GM21526 (cell line): ENCODE data around the gene WDFY1.

Experiments
- ATAC-seq: cut with Tn5 transposase; IDR thresholded peaks from one replicate; pipeline ENCODE4 v1.9.1; 2021; ENCODE audit warnings: moderate library complexity; ENCODE audit not compliant: unreplicated experiment, low FRiP score

The WDFY1 gene

DNA sequence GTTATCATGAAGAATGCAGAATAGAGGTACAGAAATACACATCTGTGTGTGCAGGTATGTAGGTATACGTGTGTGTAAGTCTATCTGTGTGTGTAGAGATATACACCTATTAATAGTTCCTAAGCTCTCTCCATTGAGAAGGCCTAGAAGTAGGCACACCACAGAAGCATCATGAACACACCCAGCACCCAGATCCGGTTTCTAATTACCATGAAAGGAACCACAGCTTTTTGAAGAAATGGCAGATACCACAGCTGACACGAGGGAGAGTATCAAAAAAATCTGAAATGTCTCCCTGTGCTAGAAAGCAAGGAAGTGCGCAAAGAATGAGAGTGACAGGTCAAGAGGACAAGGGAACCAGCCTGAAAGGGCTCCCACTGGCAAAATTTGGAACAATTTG, 80.0 kb downstream of the WDFY1 start:
- no peak for ATAC-seq

DNA sequence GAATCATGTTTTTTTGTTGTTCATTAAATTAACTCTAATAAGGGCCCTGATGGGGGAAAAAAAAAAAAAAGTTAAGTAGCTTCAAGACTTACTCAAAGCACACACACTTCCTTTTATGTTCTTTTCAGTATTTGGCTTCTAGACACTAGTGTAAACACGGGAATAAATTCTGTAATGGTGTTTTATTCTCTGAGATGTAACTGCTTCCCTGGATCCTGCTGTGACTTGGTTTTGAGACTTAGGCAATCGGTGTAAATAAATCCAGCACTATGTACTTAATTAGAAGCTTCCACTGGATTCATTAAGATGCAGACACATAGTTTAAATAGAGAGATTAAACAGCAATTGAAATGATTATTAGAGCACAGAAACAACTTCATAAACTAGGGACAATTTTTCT, 81.6 kb downstream of the WDFY1 start:
- no peak for ATAC-seq

DNA sequence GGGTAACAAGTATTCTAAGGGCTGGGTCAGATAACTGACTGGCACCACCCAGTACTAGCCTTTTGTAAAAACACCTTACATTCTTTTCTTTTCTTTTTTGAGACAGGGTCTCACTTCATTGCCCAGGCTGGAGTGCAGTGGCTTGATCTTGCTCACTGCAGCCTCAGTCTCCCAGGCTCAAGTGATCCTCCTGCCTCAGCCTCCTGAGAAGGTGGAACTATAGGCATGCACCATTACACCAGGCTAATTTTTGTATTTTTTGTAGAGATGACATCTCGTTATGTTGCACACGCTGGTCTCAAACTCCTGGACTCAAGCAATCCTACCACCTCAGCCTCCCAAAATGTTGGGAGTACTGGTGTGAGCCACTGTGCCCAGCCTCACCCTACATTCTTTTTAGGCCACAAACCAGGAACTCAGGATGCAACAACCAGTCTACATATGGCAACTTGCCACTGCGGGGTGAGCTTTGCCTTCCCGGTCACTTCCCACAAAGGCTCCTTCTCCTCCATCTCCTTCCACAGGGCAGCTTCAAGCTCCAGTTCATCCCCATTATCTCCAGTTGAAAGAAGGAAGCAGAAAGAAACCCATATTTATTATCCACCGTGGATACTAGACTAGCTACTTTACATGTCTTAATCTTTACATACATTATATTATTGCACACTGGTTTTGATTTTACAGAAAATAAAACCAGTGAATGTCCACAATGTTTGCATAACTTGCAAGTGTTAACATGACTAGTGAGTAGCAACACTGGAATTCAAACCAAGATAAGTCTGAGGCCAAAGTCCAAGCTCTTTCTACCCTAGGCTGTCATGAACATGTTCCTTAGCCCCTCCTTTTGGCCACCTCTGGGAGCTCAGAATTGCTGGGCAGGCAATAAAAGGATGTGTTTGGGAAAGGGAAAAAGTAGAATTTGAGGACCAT, 84.1 kb downstream of the WDFY1 start:
- no peak for ATAC-seq

DNA sequence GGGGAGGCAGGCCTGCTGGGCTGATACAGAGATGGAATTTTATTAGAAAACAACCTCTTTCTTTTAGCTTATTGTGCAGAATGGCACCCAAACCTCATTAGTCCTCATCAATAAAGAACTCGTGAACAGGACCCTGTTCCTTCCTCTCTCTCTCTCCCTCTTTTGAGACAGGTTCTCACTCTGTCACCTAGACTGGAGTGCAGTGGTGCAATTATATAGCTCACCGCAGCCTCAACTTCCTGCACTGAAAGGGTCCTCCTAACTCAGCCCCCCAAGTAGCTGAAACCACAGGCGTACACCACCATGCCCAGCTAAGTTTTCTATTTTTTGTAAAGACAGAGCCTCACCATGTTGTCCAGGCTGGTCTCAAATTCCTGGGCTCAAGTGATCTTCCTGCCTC, 86.1 kb downstream of the WDFY1 start:
- no peak for ATAC-seq

DNA sequence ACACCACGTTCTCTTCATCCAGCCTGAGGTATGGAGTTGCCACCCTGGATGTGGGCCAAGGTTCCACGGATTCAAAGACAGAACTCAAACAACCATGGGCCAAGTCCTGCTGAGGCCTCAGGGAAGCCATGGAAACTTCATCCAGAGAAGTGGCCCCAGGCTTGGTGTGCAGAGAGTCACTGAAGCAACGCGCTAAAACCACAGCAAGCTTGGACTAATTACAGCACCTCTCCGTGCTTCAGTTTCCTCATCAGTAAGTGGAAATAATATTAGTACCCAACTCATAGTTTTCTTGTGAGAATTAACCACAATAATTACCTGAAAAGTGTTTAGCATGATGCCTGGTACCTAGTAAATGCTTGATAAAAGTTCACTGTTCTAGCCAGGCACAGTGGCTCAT, 88.6 kb downstream of the WDFY1 start:
- no peak for ATAC-seq

DNA sequence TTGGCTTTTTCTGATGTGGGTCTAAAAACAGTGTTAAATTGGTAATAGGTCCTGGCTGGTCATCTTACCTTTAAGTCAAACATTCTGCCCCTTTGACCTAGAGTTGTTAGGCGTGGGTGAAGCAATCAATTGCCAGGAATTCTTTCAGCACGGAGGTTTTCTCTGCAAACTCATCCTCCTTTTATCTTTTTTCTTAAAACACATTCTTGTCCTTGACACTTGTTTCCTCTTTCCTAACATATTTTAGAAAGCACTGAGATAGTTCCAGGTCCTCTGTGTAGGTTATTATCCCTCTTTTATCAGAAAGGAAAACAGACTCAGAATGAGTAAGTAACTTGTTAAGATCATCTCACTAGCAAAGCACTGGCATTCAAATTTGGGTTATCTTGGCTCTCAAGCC, 89.1 kb downstream of the WDFY1 start:
- ATAC-seq, result no peak

DNA sequence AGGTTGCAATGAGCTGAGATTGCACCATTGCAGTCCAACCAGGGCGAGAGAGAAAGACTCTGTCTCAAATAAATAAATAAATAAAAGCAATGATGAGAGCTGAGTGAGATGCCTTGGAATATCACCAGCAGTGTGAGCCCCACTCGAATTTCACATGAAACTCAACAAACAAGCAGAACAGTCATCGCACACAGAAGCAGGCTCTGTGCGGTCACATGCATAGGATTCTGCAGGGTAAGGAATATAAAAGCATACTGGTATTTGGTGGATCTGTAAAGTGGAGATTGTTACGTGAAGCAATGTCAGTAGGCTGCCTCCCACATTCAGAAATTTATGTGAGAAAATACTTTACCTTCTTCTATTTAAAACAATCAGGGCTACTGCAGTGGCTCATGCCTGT, 89.7 kb downstream of the WDFY1 start:
- ATAC-seq, result no peak

DNA sequence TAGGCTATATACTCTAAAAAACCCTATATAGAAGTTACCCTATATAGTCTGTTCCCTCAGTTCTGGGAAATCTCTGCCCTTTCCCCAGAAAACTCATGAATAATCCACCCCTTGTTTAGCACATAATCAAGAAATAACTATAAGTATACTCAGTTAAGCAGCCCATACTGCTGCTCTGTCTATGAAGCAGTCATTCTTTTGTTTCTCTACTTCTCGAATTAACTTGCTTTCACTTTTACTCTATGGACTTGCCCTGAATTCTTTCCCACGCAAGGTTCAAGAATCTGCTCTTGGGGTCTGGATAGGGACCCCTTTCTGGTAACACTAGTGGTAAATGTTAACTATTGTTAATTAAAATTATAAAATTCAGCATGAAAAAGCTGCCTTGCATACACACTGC, 90.4 kb downstream of the WDFY1 start:
- no peak for ATAC-seq

DNA sequence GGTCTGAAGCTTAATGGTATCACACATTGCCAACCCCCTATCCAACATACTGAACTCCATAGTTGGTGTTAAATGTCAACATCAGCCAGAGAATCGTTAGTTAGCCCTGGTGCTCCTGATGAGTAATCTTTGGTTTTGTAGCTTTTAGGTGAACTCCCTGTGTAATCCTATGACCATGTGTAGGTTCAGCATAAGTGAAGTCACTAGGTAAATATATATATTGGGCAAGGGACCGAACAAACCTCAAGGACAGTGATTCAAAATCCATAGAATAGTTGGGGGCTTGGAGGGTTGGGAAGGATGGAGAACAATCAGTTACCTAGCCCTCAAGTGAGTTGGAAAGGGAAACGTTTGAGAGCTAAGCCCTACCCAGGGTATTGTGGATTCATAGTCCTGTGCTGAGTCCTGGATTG, 91.7 kb downstream of the WDFY1 start:
- ATAC-seq, result no peak

DNA sequence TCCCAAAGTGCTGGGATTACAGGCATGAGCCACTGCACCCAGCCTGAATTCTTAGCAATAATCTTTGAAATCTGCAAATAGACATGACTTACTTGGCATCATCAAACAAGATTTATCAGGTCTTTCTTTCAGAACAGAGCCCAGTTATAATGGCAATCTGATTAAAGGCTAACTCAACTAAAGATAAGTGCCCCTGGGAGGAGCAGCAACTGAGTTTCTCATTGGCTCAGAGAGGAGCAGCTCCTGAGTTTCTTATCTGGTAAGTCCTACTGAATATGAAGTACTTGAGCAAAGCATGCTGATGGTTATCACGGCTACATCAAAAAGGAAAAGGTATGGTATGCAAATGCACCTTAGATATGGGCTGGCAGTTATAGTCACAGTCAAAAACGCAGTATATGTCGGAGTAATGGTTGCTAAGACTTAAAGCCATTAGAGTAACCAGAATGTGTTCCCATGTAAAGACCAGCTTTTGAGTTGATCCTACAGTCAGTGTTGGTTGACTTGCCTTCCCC, 92.8 kb downstream of the WDFY1 start:
- ATAC-seq, result no peak

DNA sequence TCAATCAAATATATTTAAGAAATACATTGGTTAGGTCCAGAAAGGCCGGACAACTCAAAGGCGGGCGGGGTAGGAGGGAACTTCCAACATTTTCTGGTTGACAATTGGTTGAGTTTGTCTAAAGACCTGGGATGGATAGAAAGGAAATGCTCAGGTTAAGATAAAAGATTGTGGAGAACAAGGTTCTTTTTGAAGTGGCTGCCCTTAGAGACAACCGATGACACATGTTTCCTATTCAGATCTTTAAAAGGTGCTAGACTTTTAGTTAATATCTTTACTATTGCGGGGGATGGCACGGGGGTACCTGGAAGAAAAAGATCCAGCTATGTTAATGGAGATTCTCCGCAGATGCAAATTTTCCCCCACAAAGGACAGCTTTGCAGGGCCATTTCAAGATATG, 97.7 kb downstream of the WDFY1 start:
- no peak for ATAC-seq

DNA sequence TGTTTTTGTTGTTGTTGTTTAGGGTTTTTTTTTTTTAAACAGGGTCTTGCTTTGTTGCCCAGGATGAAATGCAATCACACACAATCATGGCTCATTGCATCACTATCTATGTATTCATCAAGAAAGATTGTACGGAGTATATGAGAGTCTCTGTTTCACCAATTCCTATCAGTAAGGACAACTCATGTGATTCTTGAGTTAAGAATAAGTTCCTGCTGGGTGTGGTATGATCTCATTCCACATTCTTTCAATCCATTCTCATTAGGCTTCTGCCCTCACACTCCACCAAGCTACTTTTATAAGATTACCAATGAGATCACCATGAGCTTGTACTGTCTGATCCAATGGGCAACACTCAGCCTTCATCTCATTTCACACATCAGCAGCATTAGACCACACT, 98.6 kb downstream of the WDFY1 start:
- ATAC-seq, result no peak

DNA sequence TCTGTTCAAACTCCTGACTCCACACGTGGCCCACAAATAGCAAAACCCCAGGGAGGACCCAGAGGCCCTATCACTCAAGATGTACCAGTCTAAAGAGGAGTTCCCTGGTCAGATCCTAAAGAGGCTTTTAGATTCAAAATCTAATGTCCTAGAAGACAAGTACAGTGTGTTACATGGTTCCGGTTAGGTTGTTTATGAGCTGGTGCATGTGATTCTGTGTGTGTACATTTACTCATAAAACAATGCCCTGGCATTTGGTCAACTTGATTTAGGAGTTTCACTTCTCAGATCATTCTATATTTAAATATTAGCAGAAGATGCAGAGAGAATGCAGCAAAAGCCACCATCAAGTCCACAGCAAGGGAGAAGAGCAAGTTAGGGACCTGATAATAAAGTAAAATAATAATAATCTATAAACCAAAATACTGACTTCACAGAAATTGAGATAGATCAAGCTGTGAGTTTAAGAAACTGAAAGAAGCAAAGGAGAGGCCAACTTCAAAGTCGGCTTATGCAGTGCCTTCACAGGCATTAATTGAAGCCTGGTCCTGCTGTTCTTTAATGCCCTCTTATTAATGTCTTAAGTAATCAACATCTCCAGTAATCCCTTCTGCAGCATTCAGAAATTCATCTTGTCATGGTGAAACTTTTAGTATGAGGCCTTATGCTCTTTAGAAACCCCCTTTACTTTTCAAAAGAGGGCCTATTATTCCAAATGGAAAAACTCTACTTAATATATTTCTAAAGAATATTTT, 103.5 kb downstream of the WDFY1 start:
- no peak for ATAC-seq

DNA sequence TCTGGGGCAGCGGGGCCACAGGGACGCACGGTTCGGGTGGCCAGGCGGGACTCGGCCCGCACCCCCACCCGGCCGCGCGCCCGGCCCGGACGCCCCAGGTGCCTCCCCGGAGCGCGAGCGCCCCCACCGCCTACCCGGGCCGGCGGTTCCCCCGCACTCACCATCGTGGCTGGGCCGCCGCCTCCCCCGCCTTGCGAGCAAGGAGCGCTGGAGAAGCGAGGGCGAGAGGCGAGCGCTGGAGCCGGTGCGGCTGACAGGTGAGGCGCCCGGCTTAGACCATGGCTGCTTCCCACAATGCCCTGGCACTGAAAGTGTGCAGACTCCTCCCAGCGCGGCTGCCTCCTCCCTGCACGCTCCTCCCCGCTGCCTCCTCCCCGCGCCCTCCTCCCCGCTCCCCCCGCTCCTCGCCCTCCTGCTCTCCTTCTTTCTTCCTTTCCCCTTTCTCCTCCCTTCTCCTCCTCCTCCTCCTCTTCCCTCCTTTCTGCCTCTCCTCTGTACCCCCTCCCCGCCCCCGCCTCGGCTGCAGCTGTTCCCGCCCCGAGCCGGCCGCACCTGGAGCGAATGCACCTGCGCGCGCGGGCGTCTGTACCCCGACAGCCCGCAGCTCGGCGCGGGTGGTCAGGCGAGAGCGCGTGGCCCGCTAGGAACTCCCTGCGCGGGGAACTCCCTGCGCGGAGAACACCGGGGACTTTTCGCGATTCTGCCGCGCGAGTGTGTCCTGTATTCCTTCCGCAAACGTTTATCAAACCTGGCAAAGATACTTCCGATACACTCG, 107.7 kb downstream of the WDFY1 start, which contains the start of gene AP1S3:
Gene AP1S3, minus strand, starts transcription at position 296 of the 775 bp plus-strand sequence. Its CDS starts 132 bp downstream, at position 164.
- ATAC-seq, result peak; percentile 71

DNA sequence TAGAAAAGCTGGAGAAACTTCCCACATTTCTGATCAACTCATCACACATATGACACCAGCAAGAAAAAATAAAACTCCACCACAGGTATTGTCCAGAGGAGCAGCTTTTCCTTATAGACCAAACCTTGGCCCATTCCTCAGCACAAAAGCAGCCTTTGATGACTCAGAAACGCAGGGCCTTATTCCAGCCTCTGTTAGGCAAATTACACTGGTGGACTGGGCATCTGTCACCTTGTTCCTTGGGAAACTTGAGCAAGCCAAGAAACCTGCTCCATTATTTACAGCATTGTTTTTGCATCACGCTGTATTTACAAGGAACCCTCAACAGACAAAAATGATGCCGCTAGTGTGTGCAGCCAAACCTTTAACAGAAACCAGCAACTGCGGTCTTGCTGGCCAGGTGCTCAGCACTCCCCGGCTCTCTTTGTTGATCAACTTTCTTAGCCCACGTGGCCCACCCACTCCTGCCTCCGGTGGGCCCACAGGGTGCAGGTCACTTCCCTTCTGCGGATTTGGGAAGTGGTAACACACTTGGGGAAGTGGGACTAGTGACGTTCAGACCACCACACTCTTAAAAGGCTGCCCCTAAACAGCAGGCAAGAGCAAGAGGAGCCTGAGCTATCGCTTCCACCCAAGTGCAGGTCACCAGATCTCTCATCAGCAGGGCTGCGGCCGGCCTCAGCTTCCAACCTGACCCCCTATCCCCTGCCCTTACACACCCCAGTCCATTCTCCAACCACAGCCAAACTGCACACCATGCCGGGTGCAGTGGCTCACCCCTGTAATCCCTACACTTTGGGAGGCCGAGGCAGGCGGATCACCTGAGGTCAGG, 109.2 kb downstream of the WDFY1 start:
- ATAC-seq, result peak; percentile 75

DNA sequence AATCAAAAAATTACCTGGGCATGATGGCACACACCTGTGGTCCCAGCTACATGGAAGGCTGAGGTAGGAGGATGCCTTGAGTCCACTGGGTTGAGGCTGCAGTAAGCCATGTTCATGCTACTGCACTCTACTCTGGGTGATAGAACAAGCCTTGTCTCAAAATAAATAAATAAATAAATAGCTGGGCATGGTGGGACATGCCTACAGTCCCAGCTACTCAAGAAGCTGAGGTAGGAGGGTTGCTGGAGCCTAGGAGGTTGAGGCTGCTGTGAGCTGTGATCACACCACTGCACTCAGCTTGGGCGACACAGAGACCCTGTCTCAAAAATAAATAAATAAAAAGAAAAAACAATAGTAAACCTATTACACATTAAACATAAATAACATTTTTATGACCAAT, 110.7 kb downstream of the WDFY1 start:
- ATAC-seq, result no peak

DNA sequence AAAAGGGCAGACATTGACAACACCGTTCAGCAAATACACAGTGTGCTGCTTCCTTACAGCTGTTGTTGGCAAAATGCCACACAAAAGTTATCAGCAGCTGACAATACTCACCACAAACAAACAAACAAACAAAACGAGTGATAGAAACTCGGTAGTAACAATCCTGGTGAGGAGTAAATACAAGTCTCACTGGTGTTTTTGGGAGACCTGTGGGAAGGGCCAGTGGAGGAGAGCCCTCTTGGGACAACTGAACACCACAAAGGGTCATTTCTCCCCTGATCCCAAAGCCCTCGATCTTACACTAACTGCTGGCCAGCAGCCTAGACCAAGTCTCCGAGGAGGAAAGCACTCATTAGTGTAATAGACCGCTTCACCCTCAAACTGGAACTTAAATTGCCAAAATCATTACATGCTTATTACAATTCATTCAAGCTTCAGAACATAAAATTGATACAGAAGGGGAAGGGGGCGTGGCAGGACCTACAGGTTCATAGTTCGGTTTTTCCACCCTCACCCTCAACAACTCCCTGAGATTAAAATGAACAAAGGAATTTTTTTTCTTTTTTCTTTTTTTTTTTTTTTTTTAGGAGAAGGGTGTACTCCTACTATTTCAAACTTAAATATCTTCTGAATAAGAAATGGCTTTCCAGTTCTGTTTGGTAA, 112.8 kb downstream of the WDFY1 start:
- no peak for ATAC-seq

DNA sequence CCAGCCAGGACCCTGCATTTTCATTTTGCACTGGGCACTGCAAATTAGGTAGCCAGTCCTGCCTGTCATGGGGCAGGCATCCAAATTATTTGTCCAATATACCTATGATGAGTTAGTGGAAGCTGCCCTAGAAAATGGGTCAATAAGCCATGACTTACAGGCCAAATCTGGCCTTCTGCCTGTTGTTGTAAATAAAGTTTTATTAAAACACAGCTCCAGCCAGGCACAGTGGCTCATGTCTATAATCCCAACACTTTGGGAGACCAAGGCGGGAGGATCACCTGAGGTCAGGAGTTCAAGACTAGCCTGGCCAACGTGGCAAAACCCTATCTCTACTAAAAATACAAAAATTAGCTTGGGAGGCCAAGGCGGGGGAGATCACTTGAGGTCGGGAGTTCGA, 116.0 kb downstream of the WDFY1 start:
- ATAC-seq, result no peak

DNA sequence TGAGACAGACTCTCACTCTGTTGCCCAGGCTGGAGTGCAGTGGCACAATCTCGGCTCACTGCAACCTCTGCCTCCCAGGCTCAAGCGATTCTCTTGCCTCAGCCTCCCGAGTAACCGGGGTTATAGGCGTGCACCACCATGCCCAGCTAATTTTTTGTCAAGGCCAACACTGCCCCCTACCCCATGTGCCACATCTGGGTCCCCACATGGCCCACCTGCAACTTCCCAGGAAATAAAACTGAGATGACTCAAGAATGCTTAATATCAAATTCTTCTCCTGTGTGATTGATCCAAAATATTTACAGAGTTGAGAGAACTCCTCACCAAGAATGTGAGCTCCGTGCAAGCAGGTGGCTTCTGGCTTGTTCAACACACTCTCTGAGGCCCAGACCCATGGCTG, 116.8 kb downstream of the WDFY1 start:
- ATAC-seq, result no peak
